Naive B cell (primary cell): Measurements from ENCODE around the gene SWT1. TPM values are rescaled to one million over a fixed set of nuclear protein-coding genes. Genes with fewer than 3 reads are reported as not detected.

ENCODE experiments used
- ATAC-seq, 2 donors: fragments of 150-1000 bp; cut with Tn5 transposase; 2 replicates each; pipeline ENCODE4 v1.10.0; 2021; ENCODE audit warnings: low read depth in 2 of 2, mild to moderate bottlenecking in 2 of 2, moderate library complexity in 2 of 2
- DNase-seq: peaks from one replicate; pipeline ENCODE4 v3.0.0; 2022
- H3K27ac Mint-ChIP-seq, 6 donors: one replicate each; pipeline ENCODE4 v1.8.0; 2020 to 2022; ENCODE audit warnings: mild to moderate bottlenecking in 6 of 6, mixed read lengths in 6 of 6, moderate library complexity in 5 of 6, inconsistent platforms in 2 of 6
- H3K27me3 Mint-ChIP-seq, 3 donors: one replicate each; pipeline ENCODE4 v1.8.0; 2021 to 2022; ENCODE audit warnings: mixed read lengths in 3 of 3, mild to moderate bottlenecking in 1 of 3
- H3K36me3 Mint-ChIP-seq, 2 donors: one replicate each; pipeline ENCODE4 v1.8.0; 2020 to 2022; ENCODE audit warnings: mixed read lengths in 2 of 2, inconsistent platforms in 1 of 2, mild to moderate bottlenecking in 1 of 2
- H3K4me1 Mint-ChIP-seq, 3 donors: one replicate each; pipeline ENCODE4 v1.8.0; 2020 to 2022; ENCODE audit warnings: mixed read lengths in 3 of 3, inconsistent platforms in 1 of 3, mild to moderate bottlenecking in 1 of 3, moderate library complexity in 1 of 3
- H3K4me3 Mint-ChIP-seq, 8 donors: one replicate each; pipeline ENCODE4 v1.8.0; 2020 to 2022; ENCODE audit warnings: mild to moderate bottlenecking in 8 of 8, mixed read lengths in 8 of 8, moderate library complexity in 8 of 8, inconsistent platforms in 2 of 8
- H3K9me3 Mint-ChIP-seq, 7 donors: one replicate each; pipeline ENCODE4 v1.8.0; 2020 to 2022; ENCODE audit warnings: mixed read lengths in 7 of 7, mild to moderate bottlenecking in 5 of 7, inconsistent platforms in 2 of 7, moderate library complexity in 1 of 7
- polyA plus RNA-seq, 6 donors: library from polyadenylated mRNA; unstranded; fragments of 300-500 nt; fragmentation: Illumina TruSeq; gene quantifications; one replicate each; pipeline ENCODE4 v1.2.3, GENCODE V29; 2021; ENCODE audit warnings: low read depth in 6 of 6

SWT1 gene
- polyA plus RNA-seq, 6 donors from 2014 or later = 4.0 to 6.8 (median 5.3) TPM

GRCh38 chr1:185324118-185324517 lies 167.2 kb downstream of the SWT1 start:
- H3K27ac Mint-ChIP-seq = no peak overlapping the region

GRCh38 chr1:185325413-185325812 lies 168.4 kb downstream of the SWT1 start:
- no peak for ATAC-seq
- H3K4me1 Mint-ChIP-seq = no peaks in the 10 kb centered on the region
- H3K27ac Mint-ChIP-seq = no peak overlapping the region
- no peak for DNase-seq
- H3K36me3 Mint-ChIP-seq = no peaks in the 10 kb centered on the region
- no peak overlapping the region for H3K4me3 Mint-ChIP-seq
- peaks cover 0 to 2% (median 0%) of the 10 kb centered on the region in 7 donors for H3K9me3 Mint-ChIP-seq
- no peaks in the 10 kb centered on the region for H3K27me3 Mint-ChIP-seq

More at GRCh38 chr1:185324118-185324517, 167.2 kb downstream of the SWT1 start:
- Mint-ChIP-seq H3K4me3 (no peak overlapping the region), H3K36me3 (no peaks in the 10 kb centered on the region), H3K4me1 (no peaks in the 10 kb centered on the region), H3K9me3 (peaks cover 0 to 2% (median 0%) of the 10 kb centered on the region in 7 donors), H3K27me3 (no peaks in the 10 kb centered on the region)
- ATAC-seq (no peak), DNase-seq (no peak)

DNA sequence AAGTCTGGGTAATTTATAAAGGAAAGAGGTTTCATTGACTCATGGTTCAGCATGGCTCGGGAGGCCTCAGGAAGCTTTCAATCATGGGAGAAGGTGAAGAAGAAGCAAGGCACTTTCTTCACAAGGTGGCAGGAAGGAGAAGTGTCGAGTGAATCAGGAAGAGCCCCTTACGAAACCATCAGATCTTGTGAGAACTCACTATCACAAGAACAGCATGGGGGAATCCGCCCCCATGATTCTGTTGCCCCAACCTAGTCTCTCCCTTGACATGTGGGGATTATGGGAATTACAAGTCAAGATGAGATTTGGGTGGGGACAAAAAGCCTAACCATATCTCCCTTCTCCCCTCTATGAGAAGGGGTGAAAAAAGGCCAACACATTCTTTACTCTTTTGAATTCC lies 171.3 kb downstream of the SWT1 start:
- Mint-ChIP-seq H3K9me3 (no peaks in the 10 kb centered on the region), H3K27ac (peak overlapping the region in 2 of 6 donors; percentile 24 to 41), H3K27me3 (no peaks in the 10 kb centered on the region), H3K4me1 (no peaks in the 10 kb centered on the region), H3K36me3 (no peaks in the 10 kb centered on the region), H3K4me3 (no peak overlapping the region)
- DNase-seq = no peak
- ATAC-seq = no peak

GRCh38 chr1:185334182-185334581 lies 177.2 kb downstream of the SWT1 start:
- Mint-ChIP-seq H3K27me3 (no peaks in the 10 kb centered on the region), H3K4me3 (no peak overlapping the region), H3K27ac (peak overlapping the region in 1 of 6 donors; percentile 12), H3K36me3 (no peaks in the 10 kb centered on the region), H3K4me1 (peaks cover 7 to 11% (median 8%) of the 10 kb centered on the region in 3 donors), H3K9me3 (no peaks in the 10 kb centered on the region)
- no peak for ATAC-seq
- no peak for DNase-seq

DNA sequence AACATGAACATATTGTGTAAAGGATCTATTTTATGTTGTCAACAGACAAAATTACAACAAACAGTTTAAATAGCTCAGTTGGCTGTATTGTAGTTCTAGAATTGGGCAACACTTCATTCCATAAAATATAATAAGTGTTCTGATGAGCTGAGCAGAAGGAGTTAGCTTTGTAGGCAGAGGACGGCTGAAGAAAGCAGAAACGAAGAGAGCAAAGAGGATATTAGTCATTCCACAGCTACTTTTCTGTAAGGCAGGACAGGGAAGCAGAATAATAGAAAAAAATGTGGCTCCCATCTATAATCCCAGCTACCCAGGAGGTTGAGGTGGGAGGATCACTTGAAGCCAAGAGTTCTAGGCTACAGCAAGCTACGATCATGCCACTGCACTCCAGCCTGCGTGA lies 180.3 kb downstream of the SWT1 start:
- peak overlapping the region in 1 of 6 donors; percentile 6 for H3K27ac Mint-ChIP-seq
- H3K9me3 Mint-ChIP-seq = no peaks in the 10 kb centered on the region
- H3K4me3 Mint-ChIP-seq = no peak overlapping the region
- H3K4me1 Mint-ChIP-seq = peaks cover 23 to 31% (median 28%) of the 10 kb centered on the region in 3 donors
- DNase-seq (no peak), ATAC-seq (no peak)
- H3K27me3 Mint-ChIP-seq = no peaks in the 10 kb centered on the region
- no peaks in the 10 kb centered on the region for H3K36me3 Mint-ChIP-seq

- peaks cover 23 to 31% (median 28%) of the 10 kb centered on the region in 3 donors for H3K4me1 Mint-ChIP-seq
- no peaks in the 10 kb centered on the region for H3K27me3 Mint-ChIP-seq
- no peaks in the 10 kb centered on the region for H3K36me3 Mint-ChIP-seq
- H3K9me3 Mint-ChIP-seq = no peaks in the 10 kb centered on the region
- H3K27ac Mint-ChIP-seq = peak overlapping the region; percentile 48 to 86 (median 66)
- ATAC-seq = peak; percentile 92 to 94
- peak overlapping the region; percentile 6 to 86 (median 59) for H3K4me3 Mint-ChIP-seq
- DNase-seq = peak; percentile 57
Observed at GRCh38 chr1:185338719-185339622, 182.0 kb downstream of the SWT1 start.

DNA sequence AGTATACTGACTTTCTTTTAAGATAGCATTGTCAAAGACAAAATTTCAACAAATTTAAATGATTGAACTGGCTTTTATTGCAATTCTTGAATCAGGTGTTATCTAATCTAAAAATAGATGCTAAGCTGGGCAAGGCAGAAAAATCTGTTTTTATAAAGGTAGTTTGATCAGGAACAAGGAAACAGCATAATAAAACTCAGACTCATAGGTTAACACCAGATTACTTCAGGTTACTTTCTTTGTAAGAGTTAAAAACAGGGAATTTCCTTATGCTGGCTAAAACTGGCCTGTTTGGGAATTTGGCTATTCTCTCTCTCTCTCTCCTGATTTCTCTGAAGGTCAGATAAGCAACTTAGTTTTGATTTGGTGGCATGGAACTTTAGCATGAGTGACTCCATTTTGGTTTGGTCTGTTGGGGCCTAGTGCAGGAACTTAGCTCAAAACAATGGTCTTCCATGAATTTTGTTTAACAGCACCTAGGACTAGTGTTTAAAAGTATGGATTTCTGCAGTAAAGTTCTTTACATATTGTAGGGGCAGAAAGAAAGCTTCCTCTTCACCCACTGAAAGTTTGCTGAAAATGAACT lies 184.3 kb downstream of the SWT1 start:
- Mint-ChIP-seq H3K36me3 (no peaks in the 10 kb centered on the region), H3K4me3 (no peak overlapping the region), H3K27me3 (no peaks in the 10 kb centered on the region), H3K4me1 (peaks cover 41 to 52% (median 42%) of the 10 kb centered on the region in 3 donors), H3K27ac (peak overlapping the region in 2 of 6 donors; percentile 4 to 12), H3K9me3 (no peaks in the 10 kb centered on the region)
- ATAC-seq (no peak), DNase-seq (no peak)

Other genes with a start within 250 kb of the SWT1 start
- gene NIBAN1, start 182.7 kb upstream of the SWT1 start, polyA plus RNA-seq = 1 to 10 TPM in 1 of 6 donors, under 1 TPM in 4, not detected in 1; 0.13 to 1.3 (median 0.34) TPM
- gene RNF2, start 111.6 kb upstream of the SWT1 start, polyA plus RNA-seq = 10 to 100 TPM in 5 of 6 donors, 1 to 10 TPM in 1; 9.5 to 42.4 (median 27.0) TPM
- gene TRMT1L, start 214 bp upstream of the SWT1 start, polyA plus RNA-seq = 10 to 100 TPM; 15.6 to 31.8 (median 22.9) TPM
- gene IVNS1ABP, start 160.1 kb downstream of the SWT1 start, polyA plus RNA-seq = 10 to 100 TPM; 20.3 to 40.9 (median 31.0) TPM